GM10248 (cell line): ENCODE data around the gene RASSF5.

Experiments used
- CTCF ChIA-PET: fragments of 300-600 bp; sonication (Branson Sonifier 250); formaldehyde crosslinking; extraction: SDS; loops from one replicate; lab custom pipeline; 2021; ENCODE audit warnings: antibody characterized with exemption; lab: Yijun Ruan, JAX
- POLR2A ChIA-PET: fragments of 350-650 bp; sonication (Branson Sonifier 250); formaldehyde crosslinking; extraction: SDS; loops from one replicate; lab custom pipeline; 2020; ENCODE audit warnings: antibody characterized with exemption; lab: Yijun Ruan, JAX
- DNase-seq: peaks from one replicate; pipeline ENCODE4 v3.0.0; 2012; ENCODE audit errors: extremely low spot score
- TF ChIP-seq, protein P1 (sequence below): IDR thresholded peaks from 2 replicates; pipeline ENCODE4 v1.5.1; 2012; ENCODE audit warnings: mild to moderate bottlenecking, low read depth; ENCODE audit errors: extremely low read depth, missing control alignments, control extremely low read depth

Gene RASSF5

GRCh38 chr1:206559672-206559995 lies 52.3 kb downstream of the RASSF5 start:
- CTCF ChIA-PET = interaction anchor here (0.7 to 21.1 kb wide), 8 partner anchors 11 to 104 kb away, joined by 3 to 290 read pairs (median 4); no protein-coding TSS in a partner anchor
- no peak for DNase-seq

GRCh38 chr1:206560007-206560716 lies 52.8 kb downstream of the RASSF5 start:
- TF ChIP-seq, protein P1, sequence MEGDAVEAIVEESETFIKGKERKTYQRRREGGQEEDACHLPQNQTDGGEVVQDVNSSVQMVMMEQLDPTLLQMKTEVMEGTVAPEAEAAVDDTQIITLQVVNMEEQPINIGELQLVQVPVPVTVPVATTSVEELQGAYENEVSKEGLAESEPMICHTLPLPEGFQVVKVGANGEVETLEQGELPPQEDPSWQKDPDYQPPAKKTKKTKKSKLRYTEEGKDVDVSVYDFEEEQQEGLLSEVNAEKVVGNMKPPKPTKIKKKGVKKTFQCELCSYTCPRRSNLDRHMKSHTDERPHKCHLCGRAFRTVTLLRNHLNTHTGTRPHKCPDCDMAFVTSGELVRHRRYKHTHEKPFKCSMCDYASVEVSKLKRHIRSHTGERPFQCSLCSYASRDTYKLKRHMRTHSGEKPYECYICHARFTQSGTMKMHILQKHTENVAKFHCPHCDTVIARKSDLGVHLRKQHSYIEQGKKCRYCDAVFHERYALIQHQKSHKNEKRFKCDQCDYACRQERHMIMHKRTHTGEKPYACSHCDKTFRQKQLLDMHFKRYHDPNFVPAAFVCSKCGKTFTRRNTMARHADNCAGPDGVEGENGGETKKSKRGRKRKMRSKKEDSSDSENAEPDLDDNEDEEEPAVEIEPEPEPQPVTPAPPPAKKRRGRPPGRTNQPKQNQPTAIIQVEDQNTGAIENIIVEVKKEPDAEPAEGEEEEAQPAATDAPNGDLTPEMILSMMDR = no peak
- CTCF ChIA-PET = interaction anchor here (0.7 to 21.1 kb wide), 10 partner anchors 12 to 104 kb away, joined by 3 to 290 read pairs (median 4); no protein-coding TSS in a partner anchor
- no peak for DNase-seq
- POLR2A ChIA-PET = no interaction called here

More at GRCh38 chr1:206559672-206559995, 52.3 kb downstream of the RASSF5 start:
- TF ChIP-seq, protein P1 = no peak
- POLR2A ChIA-PET = no interaction called here

DNA sequence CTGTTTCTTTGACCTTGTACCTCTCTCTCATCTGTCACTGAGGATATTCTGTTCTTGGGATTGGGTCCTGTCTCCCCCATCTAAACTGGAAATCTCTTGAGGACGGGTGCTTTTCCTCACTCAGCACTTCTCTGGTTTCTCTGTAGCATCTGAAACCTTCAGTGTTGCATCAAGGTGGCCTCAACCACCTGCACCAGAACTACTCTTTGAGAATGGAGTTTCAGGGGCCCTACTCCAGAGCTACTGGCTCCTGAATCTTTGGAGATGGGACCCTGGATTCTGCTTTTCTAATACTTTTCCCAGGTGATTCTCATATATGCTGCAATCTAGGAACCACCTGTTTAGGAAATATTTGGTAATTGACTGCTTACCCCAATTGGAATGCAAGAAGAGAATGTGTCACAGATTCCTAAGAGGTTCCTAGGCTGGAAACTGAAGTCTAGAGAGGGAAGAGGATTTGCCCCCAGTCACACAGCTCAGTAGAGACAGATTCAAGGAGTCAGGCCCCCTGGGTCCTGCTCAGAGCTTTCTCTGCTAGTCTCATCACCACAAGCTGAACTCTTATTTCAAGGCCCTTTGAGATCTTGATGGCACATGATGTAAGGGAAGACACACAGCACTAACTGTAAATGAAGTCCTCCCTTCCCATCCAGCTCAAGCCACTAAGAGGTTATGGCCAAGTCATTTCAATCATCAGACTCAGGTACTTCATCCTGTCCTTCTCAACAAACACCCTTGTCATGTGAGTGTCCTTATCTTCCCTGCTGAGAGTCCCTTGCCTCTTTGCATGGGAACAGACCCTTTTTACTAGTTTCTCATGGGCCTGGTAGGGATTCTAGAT lies 56.3 kb downstream of the RASSF5 start:
- POLR2A ChIA-PET = interaction anchor here (0.8 to 1.3 kb wide), 4 partner anchors 8 to 18 kb away, joined by 3 to 6 read pairs (median 4); no protein-coding TSS in a partner anchor
- TF ChIP-seq, protein P1 = no peak
- DNase-seq = no peak
- CTCF ChIA-PET = interaction anchor here (1.1 to 21.1 kb wide), 12 partner anchors 9 to 101 kb away, joined by 4 to 290 read pairs (median 7); no protein-coding TSS in a partner anchor

DNA sequence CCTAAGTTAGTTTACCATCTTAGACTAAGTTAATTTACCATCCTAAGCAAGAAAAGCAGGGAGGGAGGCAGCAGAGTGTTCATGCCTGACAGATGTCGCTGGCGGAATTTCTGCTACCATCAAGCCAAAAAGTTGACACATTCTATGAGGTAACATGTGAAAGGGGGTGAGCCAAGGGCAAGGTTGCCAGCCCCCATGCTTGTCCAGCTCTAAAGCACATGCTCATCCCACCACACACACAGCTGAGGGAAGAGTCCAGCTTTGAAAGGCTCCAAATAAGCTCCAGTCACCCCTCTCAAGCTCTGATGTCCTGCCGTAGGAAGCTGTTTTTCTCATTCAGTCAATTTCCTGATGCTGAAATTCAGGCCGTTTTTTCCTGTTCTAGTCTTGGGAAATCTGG lies 58.7 kb downstream of the RASSF5 start:
- CTCF ChIA-PET = interaction anchor here (1.1 to 21.1 kb wide), 4 partner anchors 10 to 369 kb away, joined by 3 to 290 read pairs (median 103); no protein-coding TSS in a partner anchor
- POLR2A ChIA-PET = interaction anchor here (1.0 kb wide), 1 partner anchor 12 kb away, joined by 3 read pairs; no protein-coding TSS in a partner anchor
- TF ChIP-seq, protein P1 = no peak
- DNase-seq = no peak

DNA sequence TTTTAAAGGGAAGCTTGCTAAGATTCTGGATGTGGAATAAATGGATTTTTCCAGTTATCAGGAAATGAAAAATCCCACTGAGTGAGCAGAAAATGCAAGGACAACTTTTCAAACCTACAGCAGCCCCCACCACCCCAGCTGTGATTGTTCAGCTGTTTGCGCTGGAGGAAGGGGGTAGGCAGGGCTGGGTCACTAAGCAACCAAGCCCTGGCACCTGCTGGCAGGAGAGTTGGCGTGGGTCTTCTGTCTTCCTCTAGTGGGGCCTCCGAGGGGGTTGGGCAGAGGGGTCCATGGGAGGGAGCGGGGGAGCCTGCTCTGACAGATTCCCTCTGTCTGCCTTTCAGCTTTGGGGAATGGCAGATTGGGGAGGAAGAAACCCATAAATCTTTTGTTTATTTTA lies 59.7 kb downstream of the RASSF5 start:
- CTCF ChIA-PET = interaction anchor here (0.8 to 21.1 kb wide), 5 partner anchors 11 to 368 kb away, joined by 3 to 290 read pairs (median 19); no protein-coding TSS in a partner anchor
- POLR2A ChIA-PET = no interaction called here
- TF ChIP-seq, protein P1 = no peak
- no peak for DNase-seq

DNA sequence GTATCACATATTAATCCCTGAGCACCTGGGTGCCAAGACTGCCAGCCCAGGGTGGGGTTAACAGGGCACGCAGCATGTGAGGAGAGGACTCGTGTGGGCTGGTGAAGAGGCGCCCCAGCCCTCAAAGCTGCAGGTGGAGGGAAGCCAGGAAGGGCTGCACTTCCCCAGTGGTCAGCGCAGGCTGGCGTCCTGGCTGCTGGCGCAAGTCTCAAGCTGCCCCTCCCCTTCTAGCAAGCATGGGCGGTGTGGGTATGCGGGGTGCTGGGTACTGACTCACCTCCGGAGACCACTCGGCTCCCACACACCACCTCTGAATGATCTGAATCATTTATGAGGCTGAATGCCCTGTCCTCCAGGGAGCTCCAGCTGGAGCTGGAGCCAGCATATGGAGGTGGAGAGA lies 60.9 kb downstream of the RASSF5 start:
- TF ChIP-seq, protein P1 = no peak
- CTCF ChIA-PET = interaction anchor here (1.0 to 21.1 kb wide), 10 partner anchors 10 to 97 kb away, joined by 3 to 290 read pairs (median 5); partner anchors contain the start of gene EIF2D

More for the DNA sequence above, 60.9 kb downstream of the RASSF5 start:
- POLR2A ChIA-PET = no interaction called here
- DNase-seq = no peak
